Hematopoietic multipotent progenitor cell treated with erythropoietin and hydrocortisone succinate and interleukin-3 and kit ligand, for 15 days (in vitro differentiated cells): ENCODE data around the gene BEST1.
"Not testable (repeated sequence)": the region's sequence is repeated elsewhere in the genome, so short reads cannot be mapped to it uniquely, and the experiment has no call there.

Source experiments
- DNase-seq: peaks from one replicate; pipeline ENCODE4 v3.0.0-alpha.2; 2015; ENCODE audit warnings: low spot score

The BEST1 gene

GRCh38 chr11:61949169-61950034 is 749 bp upstream of the BEST1 start:
- peak; percentile 81 for DNase-seq

DNA sequence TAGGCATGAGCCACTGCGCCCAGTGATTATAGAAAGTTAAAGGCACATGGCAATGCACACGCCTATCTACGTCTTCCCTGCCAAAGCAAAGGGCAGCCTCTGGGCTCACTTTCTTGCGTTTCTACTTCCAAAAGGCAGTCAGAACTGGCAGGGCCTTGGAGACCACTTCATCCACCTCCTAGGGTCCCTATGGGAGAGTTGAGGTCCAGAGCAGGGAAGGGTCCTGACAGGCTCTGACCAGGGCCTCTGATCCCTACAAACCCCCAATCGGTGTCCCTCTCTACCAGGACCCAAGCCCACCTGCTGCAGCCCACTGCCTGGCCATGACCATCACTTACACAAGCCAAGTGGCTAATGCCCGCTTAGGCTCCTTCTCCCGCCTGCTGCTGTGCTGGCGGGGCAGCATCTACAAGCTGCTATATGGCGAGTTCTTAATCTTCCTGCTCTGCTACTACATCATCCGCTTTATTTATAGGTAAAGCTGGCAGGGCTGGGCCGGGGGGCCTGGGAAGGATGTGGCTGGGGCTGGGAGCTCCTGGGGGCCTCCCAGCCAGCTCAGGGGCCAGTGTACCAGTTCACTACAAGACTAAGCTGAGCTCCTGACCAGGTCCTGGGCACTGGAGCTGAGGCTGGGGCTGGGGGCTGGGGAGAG is 1.5 kb downstream of the BEST1 start:
- DNase-seq = no peak

DNA sequence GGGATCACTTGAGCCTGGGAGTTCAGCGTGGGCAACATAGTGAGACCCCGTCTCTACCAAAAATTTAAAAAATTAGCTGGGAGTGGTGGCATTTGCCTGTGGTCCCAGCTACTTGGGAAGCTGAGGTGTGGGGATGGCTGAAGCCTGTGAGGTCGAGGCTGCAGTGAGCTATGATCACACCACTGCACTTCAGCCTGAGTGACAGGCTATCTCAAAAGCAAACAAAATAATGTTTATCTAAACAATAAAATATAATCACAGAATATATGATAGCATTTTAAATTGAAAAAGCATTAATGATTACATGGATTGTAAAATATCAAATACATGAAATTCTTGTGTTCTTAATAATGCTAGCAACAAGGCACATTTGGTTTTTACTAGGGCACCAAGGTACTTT is 2.7 kb downstream of the BEST1 start:
- no peak for DNase-seq

- not testable (repeated sequence) for DNase-seq
Observed at GRCh38 chr11:61953632-61954031, 3.5 kb downstream of the BEST1 start.

- DNase-seq = peak; percentile 39
Observed at GRCh38 chr11:61954106-61954850, 4.1 kb downstream of the BEST1 start.

DNA sequence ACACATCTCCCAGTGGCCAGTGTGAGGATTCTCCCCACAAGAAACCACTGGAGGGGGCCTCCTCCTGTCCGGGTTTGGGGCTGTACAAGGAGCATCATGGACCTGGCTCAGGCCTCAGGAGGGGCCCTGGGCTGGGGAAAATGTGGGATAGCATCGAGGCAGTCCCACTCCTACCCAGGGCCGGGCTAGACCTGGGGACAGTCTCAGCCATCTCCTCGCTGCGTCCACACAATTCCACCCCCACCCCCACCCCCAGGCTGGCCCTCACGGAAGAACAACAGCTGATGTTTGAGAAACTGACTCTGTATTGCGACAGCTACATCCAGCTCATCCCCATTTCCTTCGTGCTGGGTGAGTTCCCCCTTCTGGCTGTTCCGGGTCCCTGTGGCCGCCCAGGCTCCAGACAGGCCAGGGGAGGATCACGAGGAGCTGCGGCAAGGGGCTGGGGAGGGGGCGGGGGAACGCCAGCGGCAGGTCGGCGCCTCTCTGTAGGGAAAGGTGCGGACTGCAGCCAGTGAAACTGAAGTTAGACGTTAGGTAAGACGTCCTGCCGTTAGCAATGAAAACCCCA is 4.8 kb downstream of the BEST1 start:
- no peak for DNase-seq

- no peak for DNase-seq
Observed at GRCh38 chr11:61955422-61956135, 5.4 kb downstream of the BEST1 start.

GRCh38 chr11:61956191-61957020 is 6.3 kb downstream of the BEST1 start:
- DNase-seq = no peak

- no peak for DNase-seq
Observed at GRCh38 chr11:61957021-61957770, 7.0 kb downstream of the BEST1 start.

- DNase-seq = no peak
Observed at GRCh38 chr11:61958590-61958989, 8.4 kb downstream of the BEST1 start.

DNA sequence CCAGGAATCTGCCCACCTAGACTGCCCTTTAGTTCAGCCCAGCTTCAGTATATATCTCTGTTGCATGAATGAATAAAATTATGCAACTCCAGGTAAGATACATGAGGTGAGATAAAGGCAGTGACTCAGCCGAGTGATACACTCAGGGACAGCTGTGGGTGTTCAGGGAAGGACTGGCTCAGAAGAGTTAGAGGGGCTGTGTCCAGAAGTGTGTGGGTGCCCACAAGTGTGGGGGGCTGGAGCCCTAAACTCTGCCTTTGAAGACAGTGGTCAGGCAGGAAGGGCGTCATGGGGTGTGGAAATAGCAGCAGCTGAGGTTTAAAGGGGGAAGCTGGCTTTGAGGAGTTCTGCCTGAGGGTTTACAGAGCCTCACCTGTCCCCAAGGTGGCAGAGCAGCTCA is 9.0 kb downstream of the BEST1 start:
- no peak for DNase-seq

DNA sequence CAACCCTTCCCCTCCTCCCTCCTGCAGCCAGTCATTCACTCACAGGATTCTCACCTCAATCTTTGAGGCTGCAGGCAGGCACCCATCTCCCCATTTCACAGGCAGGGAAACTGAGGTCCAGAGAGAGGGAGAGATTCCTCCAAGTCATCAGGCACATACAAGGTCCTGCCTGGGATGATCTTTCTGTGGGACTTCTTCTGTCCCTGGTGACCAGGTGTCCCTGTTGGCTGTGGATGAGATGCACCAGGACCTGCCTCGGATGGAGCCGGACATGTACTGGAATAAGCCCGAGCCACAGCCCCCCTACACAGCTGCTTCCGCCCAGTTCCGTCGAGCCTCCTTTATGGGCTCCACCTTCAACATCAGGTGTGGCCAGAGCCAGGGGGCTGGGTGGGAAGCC is 9.5 kb downstream of the BEST1 start:
- DNase-seq = no peak

GRCh38 chr11:61960532-61960931 is 10.4 kb downstream of the BEST1 start:
- no peak for DNase-seq

- DNase-seq = no peak
Observed at GRCh38 chr11:61961570-61962212, 11.5 kb downstream of the BEST1 start.

DNA sequence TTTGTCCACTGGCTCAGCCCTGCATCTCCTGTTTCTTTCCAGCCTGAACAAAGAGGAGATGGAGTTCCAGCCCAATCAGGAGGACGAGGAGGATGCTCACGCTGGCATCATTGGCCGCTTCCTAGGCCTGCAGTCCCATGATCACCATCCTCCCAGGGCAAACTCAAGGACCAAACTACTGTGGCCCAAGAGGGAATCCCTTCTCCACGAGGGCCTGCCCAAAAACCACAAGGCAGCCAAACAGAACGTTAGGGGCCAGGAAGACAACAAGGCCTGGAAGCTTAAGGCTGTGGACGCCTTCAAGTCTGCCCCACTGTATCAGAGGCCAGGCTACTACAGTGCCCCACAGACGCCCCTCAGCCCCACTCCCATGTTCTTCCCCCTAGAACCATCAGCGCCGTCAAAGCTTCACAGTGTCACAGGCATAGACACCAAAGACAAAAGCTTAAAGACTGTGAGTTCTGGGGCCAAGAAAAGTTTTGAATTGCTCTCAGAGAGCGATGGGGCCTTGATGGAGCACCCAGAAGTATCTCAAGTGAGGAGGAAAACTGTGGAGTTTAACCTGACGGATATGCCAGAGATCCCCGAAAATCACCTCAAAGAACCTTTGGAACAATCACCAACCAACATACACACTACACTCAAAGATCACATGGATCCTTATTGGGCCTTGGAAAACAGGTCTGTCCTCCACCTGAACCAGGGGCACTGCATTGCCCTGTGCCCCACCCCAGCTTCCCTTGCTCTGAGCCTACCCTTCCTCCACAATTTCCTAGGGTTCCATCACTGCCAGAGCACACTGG is 12.3 kb downstream of the BEST1 start:
- peak; percentile 27 for DNase-seq

- peak; percentile 61 for DNase-seq
Observed at GRCh38 chr11:61963016-61963281, 12.8 kb downstream of the BEST1 start.

- peak; percentile 41 for DNase-seq
Observed at GRCh38 chr11:61963282-61964057, 13.3 kb downstream of the BEST1 start.

DNA sequence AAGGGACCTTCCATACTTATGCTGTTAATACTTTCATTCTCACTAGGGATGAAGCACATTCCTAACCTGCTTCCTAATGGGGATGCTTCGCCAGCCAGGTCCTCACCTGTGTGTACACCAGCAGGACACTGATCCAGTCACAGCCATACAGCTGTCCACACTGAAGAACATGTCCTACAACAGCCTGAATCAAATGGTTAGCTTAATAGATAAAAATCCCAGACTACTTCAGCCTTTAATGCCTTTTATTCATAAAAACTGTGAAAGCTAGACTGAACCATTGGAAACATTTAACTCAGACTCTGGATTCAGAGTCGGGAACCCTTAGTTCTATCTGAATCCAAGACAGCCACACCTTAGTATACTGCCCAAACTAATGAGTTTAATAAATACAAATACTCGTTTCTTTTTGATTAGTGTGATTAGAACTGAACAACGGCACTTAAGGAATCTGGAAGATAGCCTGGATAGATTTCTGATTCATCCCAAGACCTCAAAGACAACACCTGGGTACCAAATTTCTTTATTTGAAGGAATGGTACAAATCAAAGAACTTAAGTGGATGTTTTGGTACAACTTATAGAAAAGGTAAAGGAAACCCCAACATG is 14.0 kb downstream of the BEST1 start:
- peak; percentile 33 for DNase-seq
